SW480 (cell line): ENCODE data around the gene ADAM22.
A peak's percentile ranks its signal among the peaks of the same experiment; 100 is the strongest.

Source experiments
- DNase-seq: peaks from one replicate; pipeline ENCODE4 v3.0.0-alpha.2; 2016; ENCODE audit warnings: low spot score

The ADAM22 gene

GRCh38 chr7:88167721-88168120 lies 233.7 kb downstream of the ADAM22 start:
- no peak for DNase-seq

- peak; percentile 25 for DNase-seq
Observed at GRCh38 chr7:88169717-88170320, 235.8 kb downstream of the ADAM22 start.

- DNase-seq = no peak
Observed at GRCh38 chr7:88172842-88173241, 238.8 kb downstream of the ADAM22 start.

GRCh38 chr7:88176190-88176589 lies 242.1 kb downstream of the ADAM22 start:
- DNase-seq = no peak

- no peak for DNase-seq
Observed at GRCh38 chr7:88183051-88183450, 249.0 kb downstream of the ADAM22 start.

GRCh38 chr7:88184848-88185304 lies 250.8 kb downstream of the ADAM22 start:
- DNase-seq = peak; percentile 24

GRCh38 chr7:88185650-88186049 lies 251.6 kb downstream of the ADAM22 start:
- DNase-seq = no peak

GRCh38 chr7:88191911-88192310 lies 257.9 kb downstream of the ADAM22 start:
- DNase-seq = no peak

- no peak for DNase-seq
Observed at GRCh38 chr7:88200261-88200660, 266.2 kb downstream of the ADAM22 start.

- DNase-seq = no peak
Observed at GRCh38 chr7:88200789-88201188, 266.7 kb downstream of the ADAM22 start.

GRCh38 chr7:88201305-88201704 lies 267.3 kb downstream of the ADAM22 start:
- no peak for DNase-seq

- DNase-seq = no peak
Observed at GRCh38 chr7:88202278-88202677, 268.2 kb downstream of the ADAM22 start.

GRCh38 chr7:88202799-88203198 lies 268.7 kb downstream of the ADAM22 start:
- DNase-seq = no peak

- DNase-seq = no peak
Observed at GRCh38 chr7:88203401-88203800, 269.4 kb downstream of the ADAM22 start.

- no peak for DNase-seq
Observed at GRCh38 chr7:88204525-88205110, 270.6 kb downstream of the ADAM22 start.

GRCh38 chr7:88205179-88205578 lies 271.1 kb downstream of the ADAM22 start:
- no peak for DNase-seq

GRCh38 chr7:88206254-88206653 lies 272.2 kb downstream of the ADAM22 start:
- DNase-seq = no peak

GRCh38 chr7:88208521-88208920 lies 274.5 kb downstream of the ADAM22 start:
- no peak for DNase-seq

GRCh38 chr7:88212918-88213317 lies 278.9 kb downstream of the ADAM22 start:
- no peak for DNase-seq

- DNase-seq = no peak
Observed at GRCh38 chr7:88214456-88214855, 280.4 kb downstream of the ADAM22 start.

- DNase-seq = no peak
Observed at GRCh38 chr7:88215295-88215694, 281.2 kb downstream of the ADAM22 start.

- no peak for DNase-seq
Observed at GRCh38 chr7:88216276-88216675, 282.2 kb downstream of the ADAM22 start.

- DNase-seq = no peak
Observed at GRCh38 chr7:88217675-88218428, 283.8 kb downstream of the ADAM22 start.

GRCh38 chr7:88218429-88218745 lies 284.3 kb downstream of the ADAM22 start:
- DNase-seq = no peak
